DMS53 (cell line): ENCODE measurements around the gene SH2D7.

Experiments
- DNase-seq: peaks from one replicate; lab custom pipeline; 2025; lab: John Stamatoyannopoulos, UW

SH2D7 gene

GRCh38 chr15:78060232-78060631 is 32.1 kb upstream of the SH2D7 start:
- DNase-seq: no peak

GRCh38 chr15:78061963-78062427 is 30.4 kb upstream of the SH2D7 start:
- peak; percentile 68 for DNase-seq

- DNase-seq: peak; percentile 34
These were observed 29.1 kb upstream of the SH2D7 start for GRCh38 chr15:78063217-78063616.

DNA sequence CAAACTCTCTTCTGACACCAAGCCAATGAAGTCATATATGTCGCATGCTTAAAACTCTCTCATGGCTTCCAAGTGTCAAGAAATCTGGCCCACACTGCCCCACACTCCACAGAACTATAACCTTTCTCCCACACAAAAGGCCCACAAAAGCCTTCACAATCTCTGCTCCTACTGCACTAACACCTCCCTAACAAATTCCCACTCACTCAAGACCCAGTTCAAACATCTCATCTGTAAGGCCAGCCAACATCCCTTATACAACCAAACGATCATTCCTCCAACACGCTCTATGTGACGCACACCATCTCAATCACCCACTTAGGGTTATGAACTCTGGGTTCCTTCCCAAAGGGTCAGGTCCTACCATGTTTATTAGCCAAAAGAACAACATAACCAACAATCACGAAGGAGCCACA is 28.4 kb upstream of the SH2D7 start:
- DNase-seq: no peak

DNA sequence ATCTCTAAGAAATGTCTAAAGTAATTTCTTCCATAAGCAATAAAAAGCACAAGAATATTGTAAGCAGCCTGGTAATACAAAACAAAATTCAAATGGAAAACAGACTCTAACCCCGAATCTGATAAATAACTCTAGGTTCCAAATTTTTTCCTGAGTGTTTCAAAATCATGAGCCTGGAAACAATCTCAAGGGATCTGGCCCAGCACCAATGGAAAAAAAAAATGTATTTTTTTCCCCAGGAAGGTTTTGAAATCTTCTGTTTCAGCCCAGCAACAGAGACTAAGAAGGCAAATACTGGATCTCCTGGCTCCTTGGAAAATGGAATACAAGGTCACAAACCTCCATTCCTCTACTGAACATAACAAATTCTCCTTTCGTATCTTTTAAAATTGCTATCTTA is 27.8 kb upstream of the SH2D7 start:
- no peak for DNase-seq

DNA sequence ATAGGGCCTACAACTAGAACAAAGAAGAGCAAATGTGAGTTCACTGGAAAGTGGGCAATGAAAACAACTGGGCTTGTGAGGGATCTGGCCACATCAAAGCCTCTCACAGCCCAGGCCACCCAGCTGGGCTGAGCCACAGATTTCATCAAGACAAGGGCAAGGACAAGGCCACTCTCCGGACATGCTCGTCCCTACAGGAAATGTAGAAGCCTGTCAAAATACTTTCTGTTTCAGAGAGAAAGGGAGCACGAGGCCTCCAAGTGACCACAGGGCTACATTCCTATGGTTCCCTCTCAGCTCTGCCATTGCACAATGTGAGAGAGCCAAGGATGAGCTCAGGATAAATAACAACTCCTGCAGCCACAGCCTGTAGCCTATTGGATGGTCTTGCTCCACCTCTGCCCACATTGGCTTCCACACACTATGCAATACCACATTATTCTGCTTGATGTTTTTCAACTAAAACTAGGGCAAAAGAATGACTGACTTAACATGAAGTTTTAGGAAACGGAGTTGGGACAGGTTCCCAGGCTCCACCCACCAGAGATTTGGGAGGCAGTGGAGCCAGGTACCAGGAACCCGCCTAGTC is 27.0 kb upstream of the SH2D7 start:
- DNase-seq: no peak

- no peak for DNase-seq
These were observed 26.1 kb upstream of the SH2D7 start for GRCh38 chr15:78065973-78066946.

GRCh38 chr15:78067328-78068228 is 24.8 kb upstream of the SH2D7 start:
- peak; percentile 38 for DNase-seq

- no peak for DNase-seq
These were observed 23.3 kb upstream of the SH2D7 start for GRCh38 chr15:78069052-78069414.

- DNase-seq: no peak
These were observed 22.8 kb upstream of the SH2D7 start for GRCh38 chr15:78069462-78070029.

DNA sequence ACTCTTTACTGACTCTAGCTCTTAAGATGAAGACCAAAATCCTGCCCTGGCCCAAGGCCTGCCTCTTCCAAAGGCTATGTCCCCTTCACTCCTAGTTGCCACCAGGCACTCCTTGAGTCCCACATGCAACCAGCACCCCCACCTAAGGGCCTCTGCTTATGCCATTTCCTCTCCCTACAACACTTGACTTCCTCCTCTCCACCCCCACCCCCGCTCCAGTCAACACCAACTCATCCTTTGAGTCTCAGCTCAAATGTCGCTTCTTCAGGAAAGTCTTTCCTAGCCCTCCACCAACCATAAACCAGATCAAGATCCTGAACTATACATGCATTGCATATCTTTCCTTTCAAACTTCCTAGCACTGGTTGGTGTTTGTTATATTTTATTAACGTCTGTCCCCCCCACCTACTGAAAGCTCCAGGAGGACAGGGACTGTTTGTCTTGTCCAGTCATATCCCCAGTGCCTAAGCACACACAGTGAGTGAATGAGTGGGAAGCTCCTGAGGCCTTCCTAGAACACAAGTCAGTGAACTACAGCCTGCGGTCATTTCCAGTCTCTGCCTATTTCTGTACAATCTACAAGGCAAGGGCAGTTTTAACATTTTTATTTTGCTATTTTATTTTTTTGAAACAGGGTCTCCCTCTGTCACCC is 22.2 kb upstream of the SH2D7 start:
- peak; percentile 55 for DNase-seq

- DNase-seq: no peak
These were observed 21.0 kb upstream of the SH2D7 start for GRCh38 chr15:78071383-78071782.

DNA sequence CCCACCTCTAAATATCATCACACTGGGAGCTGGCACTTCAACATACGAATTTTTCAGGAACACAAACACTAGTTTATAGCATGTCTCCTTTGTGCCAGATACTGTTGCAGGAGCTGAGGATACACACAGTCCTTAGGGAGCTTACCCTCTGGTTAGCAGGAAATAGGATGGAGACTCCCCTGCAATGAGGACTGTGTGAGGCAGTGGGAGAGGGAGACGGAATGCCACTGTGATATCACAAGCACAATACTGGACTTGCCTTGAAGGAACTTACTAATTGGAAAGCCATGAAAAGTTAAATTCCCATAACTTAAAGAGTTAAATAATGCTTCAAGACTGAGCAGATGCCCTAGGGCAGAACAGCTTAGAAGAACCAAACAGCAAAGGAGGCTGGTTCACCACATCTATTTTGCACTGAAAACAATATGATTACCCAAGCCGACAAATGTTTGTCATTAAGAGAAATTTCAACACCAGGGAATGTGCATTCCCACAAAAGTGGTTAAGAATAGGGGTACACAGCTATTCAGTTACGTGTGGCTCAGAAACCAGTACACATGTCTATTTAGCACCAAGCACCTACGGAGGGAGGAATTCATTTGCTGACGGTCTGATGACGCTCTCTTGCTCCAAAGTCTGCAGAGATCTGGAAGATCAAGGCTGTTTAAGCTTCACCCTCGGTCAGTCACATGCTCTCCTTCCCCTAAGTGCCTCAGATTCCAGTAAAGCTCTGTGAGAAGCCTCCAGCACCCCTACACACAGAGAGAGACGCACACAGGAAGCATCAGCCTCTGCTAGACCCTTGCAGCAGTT is 20.1 kb upstream of the SH2D7 start:
- no peak for DNase-seq

DNA sequence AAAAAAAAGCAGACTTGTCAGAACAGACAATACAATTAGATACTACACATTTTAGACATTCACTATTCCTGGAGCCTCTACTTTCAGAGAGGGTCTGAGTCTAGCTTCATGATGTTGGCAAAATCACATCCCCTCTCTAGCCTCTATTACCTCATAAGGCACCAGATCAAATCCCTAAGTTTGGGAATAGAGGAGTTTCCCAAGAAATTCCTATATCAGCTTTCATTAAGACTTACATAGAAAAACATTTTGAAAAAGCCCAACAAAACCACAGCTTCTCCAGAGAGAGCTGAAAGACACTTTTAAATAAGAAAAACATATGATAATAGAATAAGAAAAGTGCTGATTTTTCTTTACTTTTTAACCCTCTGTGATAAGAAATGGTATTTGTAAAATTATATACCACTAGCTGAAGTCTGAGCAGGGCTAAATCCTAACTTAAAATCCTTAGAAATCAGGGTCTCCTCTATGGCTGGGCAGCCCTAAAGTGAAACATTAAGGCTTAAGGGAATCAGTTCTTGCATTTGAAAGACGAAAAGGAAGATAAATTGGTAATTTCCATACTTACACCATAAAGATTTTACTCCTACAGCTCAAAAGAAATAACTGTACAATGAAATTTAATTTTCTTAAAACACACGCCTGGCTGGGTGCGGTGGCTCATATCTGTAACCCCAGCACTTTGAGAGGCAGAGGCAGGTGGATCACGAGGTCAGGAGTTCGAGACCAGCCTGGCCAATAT is 19.1 kb upstream of the SH2D7 start:
- no peak for DNase-seq

GRCh38 chr15:78075490-78076230 is 16.7 kb upstream of the SH2D7 start:
- peak; percentile 77 for DNase-seq

DNA sequence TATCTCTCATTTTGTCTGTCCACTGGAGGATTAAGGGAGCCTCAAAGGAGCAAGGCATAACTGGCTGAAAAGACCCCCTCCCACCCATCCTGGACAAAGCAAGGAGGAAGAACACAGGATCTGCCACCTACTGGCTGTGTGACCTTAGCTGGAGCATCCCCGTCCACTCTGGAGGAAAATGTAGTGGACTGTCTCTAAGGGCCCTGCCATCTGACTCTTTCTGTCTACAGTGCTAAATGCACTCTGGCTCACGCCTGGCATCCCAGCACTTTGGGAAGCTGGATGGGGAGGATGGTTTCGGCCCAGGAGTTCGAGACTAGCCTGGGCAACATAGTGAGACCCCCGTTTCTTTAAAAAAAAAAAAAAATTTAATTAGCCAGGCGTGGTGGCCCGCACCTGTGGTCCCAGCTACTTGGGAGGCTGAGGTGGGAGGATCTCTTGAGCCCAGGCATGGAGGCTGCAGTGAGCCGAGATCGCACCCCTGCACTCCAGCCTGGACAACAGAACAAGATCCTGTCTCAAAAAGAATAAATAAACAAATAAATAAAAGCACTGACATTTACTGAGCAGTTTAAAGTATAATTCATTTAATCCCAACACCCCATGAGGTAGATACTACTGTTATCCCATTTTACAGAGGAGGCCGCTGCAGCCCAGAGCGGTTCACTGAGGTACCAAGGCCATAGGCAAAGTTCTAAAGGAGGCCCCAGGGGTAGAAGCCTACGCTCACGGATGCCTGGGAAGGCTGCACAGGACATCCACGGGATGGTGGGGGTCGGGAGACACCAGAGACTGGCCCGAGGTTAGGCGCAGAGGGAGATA is 15.9 kb upstream of the SH2D7 start:
- DNase-seq: peak; percentile 28

GRCh38 chr15:78077053-78077870 is 15.1 kb upstream of the SH2D7 start, which contains the start of gene TBC1D2B:
Gene TBC1D2B, minus strand, starts transcription at chr15:78077711. Its CDS starts 59 bp downstream, at chr15:78077652.
- peak; percentile 78 for DNase-seq
